ENCODE data around the gene SEC24D.
"Not testable (repeated sequence)": the region's sequence is repeated elsewhere in the genome, so short reads cannot be mapped to it uniquely, and the experiment has no call there.

SEC24D gene

GRCh38 chr4:118881512-118882146 is 45.7 kb upstream of the SEC24D start:
- Histone ChIP-seq H3K9ac (ENCODE audit: low read depth, low read length, poor library complexity, severe bottlenecking) (no peak overlapping the region), H3K27me3 (ENCODE audit: insufficient read depth, low read length, poor library complexity, severe bottlenecking) (no peaks in the 10 kb centered on the region), H3K9me3 (ENCODE audit: insufficient read depth, low read depth, low read length) (no peaks in the 10 kb centered on the region), H2AFZ (ENCODE audit: low read length) (no peak overlapping the region), H3K36me3 (ENCODE audit: insufficient read depth, low read length) (no peaks in the 10 kb centered on the region), H3K9me2 (replicated peaks; ENCODE audit: low read depth, low read length) (no peaks in the 10 kb centered on the region), H3K4me1 (ENCODE audit: insufficient read depth, low read length, poor library complexity, severe bottlenecking) (no peaks in the 10 kb centered on the region), H3F3A (ENCODE audit: low read depth) (no peaks in the 10 kb centered on the region), H3K79me2 (ENCODE audit: insufficient read depth, low read length) (no peaks in the 10 kb centered on the region), H3K4me3 (ENCODE audit: low read length, poor library complexity, severe bottlenecking) (no peak overlapping the region), H4K20me1 (ENCODE audit: insufficient read depth, low read length, poor library complexity, severe bottlenecking) (no peaks in the 10 kb centered on the region), H3K4me2 (ENCODE audit: low read depth, low read length, poor library complexity, severe bottlenecking) (no peak overlapping the region)
- no peak for TF ChIP-seq CTCF (conservative IDR thresholded peaks at IDR 0.05; ENCODE audit: low read length)
- TF ChIP-seq EZH2phosphoT487 (IDR thresholded peaks at IDR 0.05; ENCODE audit: borderline replicate concordance): no peak

GRCh38 chr4:118879409-118879808 is 43.5 kb upstream of the SEC24D start:
- no peak overlapping the region for H3K9ac ChIP-seq (ENCODE audit: low read depth, low read length, poor library complexity, severe bottlenecking)
- TF ChIP-seq CTCF (conservative IDR thresholded peaks at IDR 0.05; ENCODE audit: low read length): no peak
- TF ChIP-seq EZH2phosphoT487 (IDR thresholded peaks at IDR 0.05; ENCODE audit: borderline replicate concordance): no peak
- H2AFZ ChIP-seq (ENCODE audit: low read length): no peak overlapping the region
- H3K36me3 ChIP-seq (ENCODE audit: insufficient read depth, low read length): no peaks in the 10 kb centered on the region
- H3K4me3 ChIP-seq (ENCODE audit: low read length, poor library complexity, severe bottlenecking): no peak overlapping the region
- no peaks in the 10 kb centered on the region for H3K9me3 ChIP-seq (ENCODE audit: insufficient read depth, low read depth, low read length)
- H3K79me2 ChIP-seq (ENCODE audit: insufficient read depth, low read length): no peaks in the 10 kb centered on the region
- H3K27me3 ChIP-seq (ENCODE audit: insufficient read depth, low read length, poor library complexity, severe bottlenecking): no peaks in the 10 kb centered on the region
- no peaks in the 10 kb centered on the region for H3F3A ChIP-seq (ENCODE audit: low read depth)
- H3K4me1 ChIP-seq (ENCODE audit: insufficient read depth, low read length, poor library complexity, severe bottlenecking): no peaks in the 10 kb centered on the region
- H3K4me2 ChIP-seq (ENCODE audit: low read depth, low read length, poor library complexity, severe bottlenecking): no peak overlapping the region
- H4K20me1 ChIP-seq (ENCODE audit: insufficient read depth, low read length, poor library complexity, severe bottlenecking): no peaks in the 10 kb centered on the region
- no peaks in the 10 kb centered on the region for H3K9me2 ChIP-seq (replicated peaks; ENCODE audit: low read depth, low read length)

- H3K4me3 ChIP-seq (ENCODE audit: low read length, poor library complexity, severe bottlenecking); H4K20me1 ChIP-seq (ENCODE audit: insufficient read depth, low read length, poor library complexity, severe bottlenecking); H3K4me2 ChIP-seq (ENCODE audit: low read depth, low read length, poor library complexity, severe bottlenecking); H3K4me1 ChIP-seq (ENCODE audit: insufficient read depth, low read length, poor library complexity, severe bottlenecking); H3K9me3 ChIP-seq (ENCODE audit: insufficient read depth, low read depth, low read length); H3K36me3 ChIP-seq (ENCODE audit: insufficient read depth, low read length); H3K79me2 ChIP-seq (ENCODE audit: insufficient read depth, low read length); H3F3A ChIP-seq (ENCODE audit: low read depth); H2AFZ ChIP-seq (ENCODE audit: low read length); H3K9me2 ChIP-seq (replicated peaks; ENCODE audit: low read depth, low read length); H3K27me3 ChIP-seq (ENCODE audit: insufficient read depth, low read length, poor library complexity, severe bottlenecking); H3K9ac ChIP-seq (ENCODE audit: low read depth, low read length, poor library complexity, severe bottlenecking): not testable (repeated sequence)
These were observed 42.6 kb upstream of the SEC24D start for GRCh38 chr4:118878507-118878906.

GRCh38 chr4:118877797-118878196 is 41.9 kb upstream of the SEC24D start:
- no peaks in the 10 kb centered on the region for H4K20me1 ChIP-seq (ENCODE audit: insufficient read depth, low read length, poor library complexity, severe bottlenecking)
- no peaks in the 10 kb centered on the region for H3K27me3 ChIP-seq (ENCODE audit: insufficient read depth, low read length, poor library complexity, severe bottlenecking)
- no peaks in the 10 kb centered on the region for H3K4me1 ChIP-seq (ENCODE audit: insufficient read depth, low read length, poor library complexity, severe bottlenecking)
- H2AFZ ChIP-seq (ENCODE audit: low read length): no peak overlapping the region
- H3K36me3 ChIP-seq (ENCODE audit: insufficient read depth, low read length): no peaks in the 10 kb centered on the region
- H3K79me2 ChIP-seq (ENCODE audit: insufficient read depth, low read length): no peaks in the 10 kb centered on the region
- H3K9ac ChIP-seq (ENCODE audit: low read depth, low read length, poor library complexity, severe bottlenecking): no peak overlapping the region
- no peak overlapping the region for H3K4me3 ChIP-seq (ENCODE audit: low read length, poor library complexity, severe bottlenecking)
- no peak overlapping the region for H3K4me2 ChIP-seq (ENCODE audit: low read depth, low read length, poor library complexity, severe bottlenecking)
- H3K9me3 ChIP-seq (ENCODE audit: insufficient read depth, low read depth, low read length): no peaks in the 10 kb centered on the region
- H3F3A ChIP-seq (ENCODE audit: low read depth): no peaks in the 10 kb centered on the region
- TF ChIP-seq EZH2phosphoT487 (IDR thresholded peaks at IDR 0.05; ENCODE audit: borderline replicate concordance): no peak
- no peaks in the 10 kb centered on the region for H3K9me2 ChIP-seq (replicated peaks; ENCODE audit: low read depth, low read length)
